HL-60 (cell line): Measurements from ENCODE around the gene ATP8A2.

Source experiments
- CTCF ChIP-seq: IDR thresholded peaks from one replicate; pipeline ENCODE4 v1.5.1; 2011; ENCODE audit warnings: low read length, control low read depth, inconsistent platforms; ENCODE audit not compliant: insufficient read depth
- POLR2AphosphoS5 ChIP-seq: IDR thresholded peaks from 2 replicates; pipeline ENCODE4 v1.6.1; 2012; ENCODE audit warnings: low read depth

- TF ChIP-seq POLR2AphosphoS5: no peak
- TF ChIP-seq CTCF: no peak
These were observed 336.5 kb downstream of the ATP8A2 start for GRCh38 chr13:25708268-25708667.
